C4-2B (cell line): Measurements from ENCODE around the gene KCNH2.

Experiments used
- H3K27ac ChIP-seq: fragments of 450-650 bp; 2 replicates; pipeline ENCODE4 v1.5.1; 2017
- CTCF ChIP-seq: fragments of 450-650 bp; conservative IDR thresholded peaks from 2 replicates; pipeline ENCODE4 v1.5.1; 2017; ENCODE audit warnings: mild to moderate bottlenecking
- ZFX ChIP-seq: fragments of 450-650 bp; IDR thresholded peaks from 2 replicates; pipeline ENCODE4 v1.6.1; 2017

The KCNH2 gene

GRCh38 chr7:150955519-150956394 is 22.4 kb downstream of the KCNH2 start:
- no peak for TF ChIP-seq CTCF
- no peak for TF ChIP-seq ZFX
- no peak overlapping the region for H3K27ac ChIP-seq

GRCh38 chr7:150954986-150955518 is 23.1 kb downstream of the KCNH2 start:
- TF ChIP-seq CTCF (no peak), ZFX (no peak)
- H3K27ac ChIP-seq: no peak overlapping the region

- H3K27ac ChIP-seq: no peak overlapping the region
- TF ChIP-seq ZFX (no peak), CTCF (no peak)
These were observed 23.7 kb downstream of the KCNH2 start for GRCh38 chr7:150954201-150954985.

GRCh38 chr7:150953061-150953997 is 24.8 kb downstream of the KCNH2 start:
- H3K27ac ChIP-seq: no peak overlapping the region

GRCh38 chr7:150952331-150953050 is 25.6 kb downstream of the KCNH2 start:
- no peak overlapping the region for H3K27ac ChIP-seq
- TF ChIP-seq CTCF (no peak), ZFX (no peak)

More at GRCh38 chr7:150953061-150953997, 24.8 kb downstream of the KCNH2 start:
- no peak for TF ChIP-seq ZFX
- no peak for TF ChIP-seq CTCF

- no peak overlapping the region for H3K27ac ChIP-seq
- no peak for TF ChIP-seq CTCF
- no peak for TF ChIP-seq ZFX
These were observed 26.6 kb downstream of the KCNH2 start for GRCh38 chr7:150951521-150951920.
